GM21619 (cell line): ENCODE results near the gene ADGRB3.

Source experiments
- ATAC-seq: cut with Tn5 transposase; IDR thresholded peaks from one replicate; pipeline ENCODE4 v1.9.1; 2021; ENCODE audit not compliant: unreplicated experiment

Gene ADGRB3

GRCh38 chr6:68634726-68635411 lies at the start of gene ADGRB3:
TSS of gene ADGRB3 (plus strand) at chr6:68635282. CDS start at chr6:68638676, 3,394 bp downstream.
- ATAC-seq, result peak; percentile 67

- ATAC-seq, result no peak
These were observed 41.5 kb upstream of the ADGRB3 start for GRCh38 chr6:68593558-68593957.

- ATAC-seq, result no peak
These were observed 37.4 kb upstream of the ADGRB3 start for GRCh38 chr6:68597642-68598041.

GRCh38 chr6:68615938-68616337 lies 19.1 kb upstream of the ADGRB3 start:
- ATAC-seq, result no peak

- no peak for ATAC-seq
These were observed 9.1 kb upstream of the ADGRB3 start for GRCh38 chr6:68625998-68626397.

- ATAC-seq, result no peak
These were observed 6.9 kb upstream of the ADGRB3 start for GRCh38 chr6:68628161-68628560.

- no peak for ATAC-seq
These were observed 2.3 kb upstream of the ADGRB3 start for GRCh38 chr6:68632734-68633133.

- ATAC-seq, result no peak
These were observed 1.7 kb upstream of the ADGRB3 start for GRCh38 chr6:68633281-68633971.

- no peak for ATAC-seq
These were observed 933 bp upstream of the ADGRB3 start for GRCh38 chr6:68633972-68634725.

GRCh38 chr6:68635412-68635705 lies 277 bp downstream of the ADGRB3 start:
- ATAC-seq, result no peak

- ATAC-seq, result no peak
These were observed 828 bp downstream of the ADGRB3 start for GRCh38 chr6:68635706-68636513.

- no peak for ATAC-seq
These were observed 1.6 kb downstream of the ADGRB3 start for GRCh38 chr6:68636666-68637065.

GRCh38 chr6:68637071-68637470 lies 2.0 kb downstream of the ADGRB3 start:
- ATAC-seq, result no peak

- ATAC-seq, result no peak
These were observed 2.7 kb downstream of the ADGRB3 start for GRCh38 chr6:68637782-68638181.

- no peak for ATAC-seq
These were observed 3.3 kb downstream of the ADGRB3 start for GRCh38 chr6:68638230-68638900.

GRCh38 chr6:68639211-68639610 lies 4.1 kb downstream of the ADGRB3 start:
- ATAC-seq, result no peak

GRCh38 chr6:68639826-68640490 lies 4.9 kb downstream of the ADGRB3 start:
- no peak for ATAC-seq

- ATAC-seq, result no peak
These were observed 5.4 kb downstream of the ADGRB3 start for GRCh38 chr6:68640491-68640835.

GRCh38 chr6:68641172-68641571 lies 6.1 kb downstream of the ADGRB3 start:
- ATAC-seq, result no peak

- no peak for ATAC-seq
These were observed 7.0 kb downstream of the ADGRB3 start for GRCh38 chr6:68642081-68642480.
